ENCODE results near the gene GPRIN1.

Gene GPRIN1

DNA sequence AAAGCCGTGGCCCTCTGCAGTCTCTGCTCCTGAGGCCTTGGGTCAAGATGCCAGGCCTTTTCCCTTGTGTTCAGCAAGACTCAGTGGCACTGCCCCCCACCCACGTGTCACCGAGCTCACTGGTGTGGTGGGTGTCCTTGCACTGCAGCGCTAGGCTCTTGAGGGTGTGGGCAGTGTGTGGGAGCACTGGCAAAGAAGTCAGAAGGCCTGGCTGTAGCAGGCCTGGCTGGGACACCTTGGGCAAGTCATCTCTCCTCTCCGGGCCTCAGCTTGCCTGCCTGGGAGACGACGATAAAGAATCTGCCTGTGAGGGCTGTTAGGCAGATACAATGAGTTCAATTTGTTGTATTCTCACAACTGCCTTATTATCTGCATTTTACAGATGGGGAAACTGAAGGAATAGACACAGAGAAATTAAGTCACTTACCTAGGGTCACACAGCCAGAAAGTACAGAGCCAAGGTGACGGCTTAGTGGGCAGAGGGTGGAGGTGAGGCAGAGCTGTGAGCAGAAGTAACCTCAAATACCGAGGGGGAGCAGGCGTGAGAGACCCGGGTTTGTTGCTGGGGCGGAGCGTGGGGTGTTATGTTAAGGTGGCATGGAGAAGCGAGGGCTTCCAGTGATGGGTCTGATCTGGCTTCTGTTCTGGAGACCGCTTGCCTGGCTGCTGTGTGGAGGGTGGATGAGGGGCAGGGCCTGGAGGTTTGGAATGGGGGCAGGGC is 38.7 kb upstream of the GPRIN1 start:
- Histone ChIP-seq H3K4me1 (ENCODE audit: control insufficient read depth, insufficient read depth, low read length) (peaks cover 30% of the 10 kb centered on the region), H3K36me3 (ENCODE audit: insufficient read depth, low read length) (peaks cover 1% of the 10 kb centered on the region), H3K27me3 (ENCODE audit: control insufficient read depth, insufficient read depth, low read length) (no peaks in the 10 kb centered on the region), H3K4me3 (ENCODE audit: low read length) (peak overlapping the region; percentile 99), H3K4me2 (ENCODE audit: low read length) (peak overlapping the region; percentile 98), H3K9ac (ENCODE audit: low read depth, low read length) (peak overlapping the region; percentile 98), H3K9me3 (replicated peaks; ENCODE audit: low read length) (no peaks in the 10 kb centered on the region)

DNA sequence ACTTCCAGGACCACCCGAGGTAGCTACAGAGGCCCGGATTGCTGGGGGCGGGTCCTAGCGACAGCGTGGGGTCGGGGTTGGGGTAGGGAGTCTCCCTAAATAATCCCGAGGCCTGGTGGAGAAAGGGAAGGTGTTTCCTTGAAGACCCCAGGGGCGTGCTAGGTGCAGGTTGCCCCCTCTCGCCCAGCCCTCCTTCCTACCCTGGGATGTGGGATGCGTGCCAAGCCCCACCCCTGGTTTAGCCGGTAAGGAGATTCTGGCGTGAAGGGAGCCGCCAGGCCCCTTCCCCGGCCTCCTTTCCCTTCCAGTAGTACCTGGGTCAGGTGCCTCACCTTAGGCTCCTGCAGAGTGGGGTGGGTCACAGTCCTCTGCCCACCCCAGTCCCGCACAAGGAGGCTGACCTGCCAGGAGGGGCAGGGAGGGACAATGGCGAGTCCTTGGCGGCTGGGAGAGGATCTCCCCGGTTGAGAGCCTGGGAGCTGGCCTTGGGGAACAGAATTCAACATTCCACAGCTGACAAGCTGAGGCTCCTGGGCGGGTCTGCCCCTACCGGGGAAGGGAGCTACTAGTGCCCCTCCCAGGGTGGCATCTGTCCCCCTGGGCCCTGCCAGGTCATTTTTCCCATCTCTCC is 38.0 kb upstream of the GPRIN1 start:
- Histone ChIP-seq H3K9me3 (replicated peaks; ENCODE audit: low read length) (no peaks in the 10 kb centered on the region), H3K9ac (ENCODE audit: low read depth, low read length) (peak overlapping the region; percentile 98), H3K27me3 (ENCODE audit: control insufficient read depth, insufficient read depth, low read length) (no peaks in the 10 kb centered on the region), H3K4me2 (ENCODE audit: low read length) (peak overlapping the region; percentile 98), H3K4me1 (ENCODE audit: control insufficient read depth, insufficient read depth, low read length) (peaks cover 24% of the 10 kb centered on the region), H3K36me3 (ENCODE audit: insufficient read depth, low read length) (no peaks in the 10 kb centered on the region), H3K4me3 (ENCODE audit: low read length) (peak overlapping the region; percentile 99)

DNA sequence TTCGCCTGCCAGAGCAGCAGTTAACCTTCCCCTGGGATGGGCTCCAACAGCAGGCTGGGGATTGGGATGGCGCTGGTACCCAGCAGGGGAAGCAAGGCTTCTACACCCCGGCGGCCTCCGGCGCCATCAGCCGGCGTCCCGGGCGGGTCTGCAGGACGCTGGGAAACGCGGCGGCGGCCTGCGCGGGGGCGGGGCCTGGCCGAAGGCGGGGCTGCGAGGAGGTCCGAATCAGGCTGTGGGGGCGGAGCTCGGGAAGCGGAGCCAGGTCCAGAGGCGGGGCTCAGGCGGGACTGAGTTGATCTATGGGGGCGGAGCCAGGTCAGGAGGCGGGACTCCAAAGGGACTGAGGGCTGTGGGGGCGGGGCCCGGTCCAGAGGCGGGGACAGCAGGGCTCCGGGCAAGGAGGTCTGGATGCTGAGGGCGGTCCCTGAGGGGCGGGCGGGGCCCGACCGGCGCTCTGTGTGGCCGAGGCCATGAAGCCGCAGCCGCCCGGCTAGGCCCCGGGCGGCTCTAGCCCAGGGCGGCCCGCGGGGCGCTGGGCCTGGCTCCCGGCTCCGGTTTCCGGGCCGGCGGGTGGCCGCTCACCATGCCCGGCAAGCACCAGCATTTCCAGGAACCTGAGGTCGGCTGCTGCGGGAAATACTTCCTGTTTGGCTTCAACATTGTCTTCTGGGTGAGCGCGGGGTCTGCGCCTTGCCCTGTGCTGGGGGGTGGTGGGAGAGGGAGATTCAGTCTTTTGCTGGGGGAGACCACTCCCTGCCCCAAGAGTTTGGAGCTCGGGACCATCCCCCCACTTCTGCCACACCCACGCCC is 37.3 kb upstream of the GPRIN1 start, which contains the start of gene TSPAN17:
TSS of gene TSPAN17 (plus strand) at position 455 of the 813 bp plus-strand sequence. CDS start at position 587, 132 bp downstream.
- peak within 1 kb of the TSS; percentile 98 for H3K9ac ChIP-seq (ENCODE audit: low read depth, low read length)
- peak within 1 kb of the TSS; percentile 98 for H3K4me2 ChIP-seq (ENCODE audit: low read length)
- peak within 1 kb of the TSS; percentile 99 for H3K4me3 ChIP-seq (ENCODE audit: low read length)
- H3K27me3 ChIP-seq (ENCODE audit: control insufficient read depth, insufficient read depth, low read length), result no peaks in the 10 kb centered on the region
- H3K36me3 ChIP-seq (ENCODE audit: insufficient read depth, low read length), result no peaks in the 10 kb centered on the region
- peaks cover 18% of the 10 kb centered on the region for H3K4me1 ChIP-seq (ENCODE audit: control insufficient read depth, insufficient read depth, low read length)
- H3K9me3 ChIP-seq (replicated peaks; ENCODE audit: low read length), result no peaks in the 10 kb centered on the region

DNA sequence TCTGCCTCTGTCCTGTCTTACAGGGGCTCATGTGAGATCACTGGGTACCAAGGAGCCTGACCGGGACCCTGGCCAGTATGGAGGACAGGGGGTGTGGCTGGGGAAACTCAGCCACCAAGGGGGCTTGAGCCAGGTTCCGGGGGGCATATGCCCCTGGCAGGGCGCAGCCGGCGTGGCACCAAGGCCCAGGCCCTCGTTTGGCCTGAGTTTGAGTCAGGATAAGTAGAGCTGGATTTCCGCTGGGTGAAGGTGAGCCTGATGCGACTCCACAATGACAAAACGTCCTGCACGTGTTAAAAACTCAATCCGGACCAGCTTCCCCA is 36.7 kb upstream of the GPRIN1 start:
- Histone ChIP-seq H3K4me2 (ENCODE audit: low read length) (peak overlapping the region; percentile 81), H3K4me1 (ENCODE audit: control insufficient read depth, insufficient read depth, low read length) (peaks cover 18% of the 10 kb centered on the region), H3K36me3 (ENCODE audit: insufficient read depth, low read length) (no peaks in the 10 kb centered on the region), H3K9me3 (replicated peaks; ENCODE audit: low read length) (no peaks in the 10 kb centered on the region), H3K4me3 (ENCODE audit: low read length) (peak overlapping the region; percentile 60), H3K27me3 (ENCODE audit: control insufficient read depth, insufficient read depth, low read length) (no peaks in the 10 kb centered on the region), H3K9ac (ENCODE audit: low read depth, low read length) (peak overlapping the region; percentile 57)

DNA sequence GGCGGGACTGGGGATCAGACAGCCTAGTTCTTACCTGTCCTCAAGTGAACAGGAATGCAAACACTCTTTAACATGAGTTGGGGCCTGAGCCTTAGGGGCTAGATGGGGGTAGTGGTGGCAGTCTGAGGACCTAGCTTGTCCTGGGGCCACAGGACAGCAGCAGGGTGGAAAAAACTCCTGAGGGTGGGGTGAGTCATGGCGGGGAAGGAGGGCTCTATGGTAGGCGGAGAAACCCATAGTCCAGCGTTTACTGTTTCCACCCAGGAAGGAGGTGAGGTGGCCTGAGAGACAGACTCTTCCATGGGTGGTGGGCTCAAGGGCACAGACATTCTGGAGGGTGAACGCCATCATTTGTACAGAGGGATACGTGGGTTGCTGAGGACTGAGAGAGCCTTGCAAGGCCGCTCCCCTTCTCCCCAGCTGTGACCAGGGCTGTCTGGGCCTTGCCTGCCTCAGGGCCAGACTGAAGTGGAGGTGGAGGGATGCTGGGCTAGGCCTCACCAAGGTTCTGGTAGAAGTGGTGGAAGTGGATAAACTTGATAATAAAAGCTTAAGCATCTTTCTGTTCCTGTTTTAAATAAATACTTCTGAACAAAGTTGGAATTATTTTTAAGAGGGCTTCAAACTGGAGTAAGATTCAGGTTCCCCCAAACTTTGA is 36.2 kb upstream of the GPRIN1 start:
- H3K4me3 ChIP-seq (ENCODE audit: low read length), result no peak overlapping the region
- H3K9ac ChIP-seq (ENCODE audit: low read depth, low read length), result peak overlapping the region; percentile 57
- H3K36me3 ChIP-seq (ENCODE audit: insufficient read depth, low read length), result no peaks in the 10 kb centered on the region
- peaks cover 18% of the 10 kb centered on the region for H3K4me1 ChIP-seq (ENCODE audit: control insufficient read depth, insufficient read depth, low read length)
- peak overlapping the region; percentile 81 for H3K4me2 ChIP-seq (ENCODE audit: low read length)
- H3K9me3 ChIP-seq (replicated peaks; ENCODE audit: low read length), result no peaks in the 10 kb centered on the region
- H3K27me3 ChIP-seq (ENCODE audit: control insufficient read depth, insufficient read depth, low read length), result no peaks in the 10 kb centered on the region

DNA sequence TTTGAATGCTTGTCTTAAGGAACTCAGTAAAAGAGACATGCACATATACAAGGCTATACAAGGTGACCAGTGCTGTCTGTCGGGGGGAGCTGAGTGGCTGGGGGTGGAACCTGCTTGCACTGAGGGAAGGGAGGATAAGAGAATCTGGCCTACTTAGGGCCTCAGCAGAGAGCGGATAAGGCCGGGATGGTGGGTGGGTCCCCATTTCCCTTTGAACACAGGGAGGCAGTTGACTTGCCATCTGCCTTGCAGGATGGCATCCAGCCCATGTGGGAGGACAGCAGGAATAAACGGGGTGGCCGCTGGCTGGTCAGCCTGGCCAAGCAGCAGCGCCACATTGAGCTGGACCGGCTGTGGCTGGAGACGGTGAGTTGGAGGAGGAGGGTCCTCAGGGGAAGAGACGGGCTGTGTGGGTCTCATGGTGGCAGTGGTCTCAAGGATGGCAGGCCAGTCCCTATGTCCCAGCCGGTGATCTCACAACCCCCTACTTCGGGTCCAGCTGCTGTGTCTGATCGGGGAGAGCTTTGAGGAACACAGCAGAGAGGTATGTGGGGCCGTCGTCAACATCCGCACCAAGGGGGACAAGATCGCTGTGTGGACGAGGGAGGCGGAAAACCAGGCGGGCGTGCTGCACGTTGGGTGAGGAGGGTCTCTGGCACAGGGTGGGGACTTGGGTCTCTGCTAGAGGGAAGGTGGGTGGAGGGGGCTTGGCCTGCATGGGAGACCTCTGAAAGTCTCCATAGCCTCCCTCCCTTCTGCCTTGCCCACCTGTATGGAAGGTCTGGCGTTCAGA is 35.1 kb upstream of the GPRIN1 start:
- no peaks in the 10 kb centered on the region for H3K36me3 ChIP-seq (ENCODE audit: insufficient read depth, low read length)
- no peak overlapping the region for H3K4me2 ChIP-seq (ENCODE audit: low read length)
- peaks cover 16% of the 10 kb centered on the region for H3K4me1 ChIP-seq (ENCODE audit: control insufficient read depth, insufficient read depth, low read length)

DNA sequence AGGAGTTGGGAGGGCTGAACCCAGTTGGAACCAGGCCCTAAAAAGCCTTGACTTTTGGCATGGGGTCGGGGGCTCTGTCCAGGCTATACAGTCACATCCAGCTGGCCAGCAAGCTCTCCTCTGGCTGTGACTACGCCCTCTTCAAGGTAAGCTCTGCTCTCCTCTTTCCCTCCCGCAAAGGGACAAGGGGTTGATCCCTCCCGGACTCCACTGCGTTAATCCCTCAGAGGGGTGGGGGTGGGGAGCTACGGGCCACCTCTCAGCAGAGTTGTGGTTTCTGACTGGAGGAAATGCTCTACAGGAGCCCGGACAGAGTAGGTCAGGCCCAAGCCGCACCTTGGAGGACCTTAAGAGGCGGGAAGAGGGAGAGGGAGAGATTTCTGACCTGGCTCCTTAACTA is 34.3 kb upstream of the GPRIN1 start:
- Histone ChIP-seq H3K9me3 (replicated peaks; ENCODE audit: low read length) (no peaks in the 10 kb centered on the region), H3K9ac (ENCODE audit: low read depth, low read length) (no peak overlapping the region), H3K4me1 (ENCODE audit: control insufficient read depth, insufficient read depth, low read length) (peaks cover 16% of the 10 kb centered on the region), H3K36me3 (ENCODE audit: insufficient read depth, low read length) (no peaks in the 10 kb centered on the region), H3K4me2 (ENCODE audit: low read length) (no peak overlapping the region), H3K4me3 (ENCODE audit: low read length) (no peak overlapping the region), H3K27me3 (ENCODE audit: control insufficient read depth, insufficient read depth, low read length) (no peaks in the 10 kb centered on the region)

More for the DNA sequence above, 35.1 kb upstream of the GPRIN1 start:
- Histone ChIP-seq H3K4me3 (ENCODE audit: low read length) (no peak overlapping the region), H3K27me3 (ENCODE audit: control insufficient read depth, insufficient read depth, low read length) (no peaks in the 10 kb centered on the region), H3K9ac (ENCODE audit: low read depth, low read length) (no peak overlapping the region), H3K9me3 (replicated peaks; ENCODE audit: low read length) (no peaks in the 10 kb centered on the region)

DNA sequence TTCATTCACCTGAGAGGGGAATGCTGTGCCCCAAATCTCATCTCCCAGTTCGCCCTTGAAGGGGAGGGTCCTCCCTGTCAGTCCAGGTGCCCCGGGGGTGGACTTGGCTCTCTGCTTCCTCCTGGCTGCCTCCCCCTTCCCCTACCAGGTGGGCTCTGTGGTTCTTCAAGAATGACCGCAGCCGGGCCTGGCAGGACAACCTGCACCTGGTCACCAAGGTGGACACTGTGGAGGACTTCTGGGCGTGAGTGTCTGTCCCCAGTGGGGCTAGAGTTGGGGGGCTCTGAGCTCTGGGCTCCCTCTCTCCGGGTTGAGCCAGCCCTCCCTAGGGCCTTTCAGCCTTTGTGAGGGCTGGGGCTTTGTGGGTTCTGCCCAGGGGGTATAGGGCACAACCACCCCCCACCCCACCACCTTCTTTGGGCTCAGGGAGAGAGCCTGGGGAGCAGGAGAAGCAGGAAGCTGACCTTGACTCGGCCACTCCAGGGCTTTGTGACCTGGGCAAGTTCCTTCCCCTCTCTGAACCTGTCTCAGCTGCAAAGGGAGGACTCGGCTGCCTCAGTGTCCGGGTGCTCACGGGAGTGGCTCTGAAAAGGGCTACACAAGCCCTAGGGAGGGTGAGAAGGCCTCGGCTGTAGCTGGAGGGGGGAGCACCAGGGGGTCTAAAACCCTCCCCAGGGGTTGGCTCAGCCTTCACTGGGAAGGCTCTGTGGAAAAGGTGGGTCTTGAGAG is 33.7 kb upstream of the GPRIN1 start:
- H3K9me3 ChIP-seq (replicated peaks; ENCODE audit: low read length), result no peaks in the 10 kb centered on the region
- peaks cover 13% of the 10 kb centered on the region for H3K4me1 ChIP-seq (ENCODE audit: control insufficient read depth, insufficient read depth, low read length)
- H3K4me2 ChIP-seq (ENCODE audit: low read length), result no peak overlapping the region
- no peak overlapping the region for H3K4me3 ChIP-seq (ENCODE audit: low read length)
- no peaks in the 10 kb centered on the region for H3K27me3 ChIP-seq (ENCODE audit: control insufficient read depth, insufficient read depth, low read length)
- no peak overlapping the region for H3K9ac ChIP-seq (ENCODE audit: low read depth, low read length)
- H3K36me3 ChIP-seq (ENCODE audit: insufficient read depth, low read length), result no peaks in the 10 kb centered on the region

DNA sequence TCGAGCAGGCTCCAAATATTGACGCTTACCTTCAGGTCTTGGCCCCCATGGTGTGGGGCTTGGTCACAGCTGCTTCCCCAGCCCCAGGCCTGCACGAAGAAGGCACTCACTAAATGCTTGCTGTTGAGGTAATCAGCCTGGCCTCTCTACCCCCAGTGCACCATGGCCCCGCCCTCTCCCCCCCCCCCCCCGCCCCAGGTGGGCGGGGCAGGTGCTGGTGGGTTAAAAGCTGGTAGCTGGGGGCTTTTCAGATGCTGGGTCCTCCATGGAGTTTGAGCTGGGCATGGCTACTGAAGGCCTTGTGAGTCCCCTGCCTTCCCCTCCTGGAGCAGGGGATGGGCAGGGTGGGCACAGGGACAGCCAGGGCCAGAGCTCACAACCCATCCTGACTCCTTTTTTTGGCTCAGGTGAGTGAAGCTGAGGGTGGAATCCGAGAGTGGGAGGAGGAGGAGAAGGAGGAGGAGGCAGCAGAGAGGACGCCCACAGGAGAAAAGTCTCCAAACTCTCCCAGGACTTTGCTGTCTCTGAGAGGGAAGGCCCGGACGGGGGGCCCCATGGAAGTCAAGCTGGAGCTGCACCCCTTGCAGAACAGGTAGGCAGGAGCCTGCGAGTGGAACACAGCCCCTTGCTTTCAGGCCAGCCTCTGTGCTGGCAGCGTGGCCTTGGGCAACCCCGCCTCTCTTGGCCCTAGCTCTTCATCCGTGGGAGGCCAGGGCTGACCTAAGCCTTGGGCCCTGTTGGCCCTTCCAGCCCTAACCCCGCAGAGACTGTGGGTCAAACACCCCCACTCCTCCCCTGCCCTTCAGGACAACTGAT is 32.9 kb upstream of the GPRIN1 start:
- H3K4me3 ChIP-seq (ENCODE audit: low read length), result no peak overlapping the region
- H3K36me3 ChIP-seq (ENCODE audit: insufficient read depth, low read length), result no peaks in the 10 kb centered on the region
- no peaks in the 10 kb centered on the region for H3K9me3 ChIP-seq (replicated peaks; ENCODE audit: low read length)
- H3K4me1 ChIP-seq (ENCODE audit: control insufficient read depth, insufficient read depth, low read length), result peaks cover 5% of the 10 kb centered on the region
- no peak overlapping the region for H3K9ac ChIP-seq (ENCODE audit: low read depth, low read length)
- no peak overlapping the region for H3K4me2 ChIP-seq (ENCODE audit: low read length)
- H3K27me3 ChIP-seq (ENCODE audit: control insufficient read depth, insufficient read depth, low read length), result peaks cover 7% of the 10 kb centered on the region

DNA sequence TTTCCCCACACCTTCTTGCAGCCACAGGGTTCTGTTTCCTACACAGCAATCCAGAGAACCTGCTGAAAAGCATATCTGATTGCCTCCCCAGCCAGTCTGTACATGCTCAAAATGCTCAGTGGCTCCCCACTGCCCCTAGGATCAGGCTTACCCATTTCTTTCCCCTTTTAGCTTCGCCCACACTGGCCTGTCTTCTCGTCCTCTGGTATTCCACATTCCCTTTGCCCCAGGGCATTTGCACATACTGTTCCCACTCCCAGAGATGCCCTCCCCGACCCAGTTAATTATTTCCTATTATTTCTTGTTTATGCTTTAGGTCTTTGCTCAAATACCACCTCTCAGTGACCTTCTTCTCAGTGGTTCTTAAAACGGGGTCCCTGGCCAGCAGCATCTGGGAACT is 30.7 kb upstream of the GPRIN1 start:
- no peaks in the 10 kb centered on the region for H3K4me1 ChIP-seq (ENCODE audit: control insufficient read depth, insufficient read depth, low read length)
- H3K36me3 ChIP-seq (ENCODE audit: insufficient read depth, low read length), result no peaks in the 10 kb centered on the region
- H3K9me3 ChIP-seq (replicated peaks; ENCODE audit: low read length), result no peaks in the 10 kb centered on the region
- no peak overlapping the region for H3K4me3 ChIP-seq (ENCODE audit: low read length)
- no peak overlapping the region for H3K9ac ChIP-seq (ENCODE audit: low read depth, low read length)
- H3K27me3 ChIP-seq (ENCODE audit: control insufficient read depth, insufficient read depth, low read length), result peaks cover 26% of the 10 kb centered on the region
- no peak overlapping the region for H3K4me2 ChIP-seq (ENCODE audit: low read length)

All from skeletal muscle satellite cell (primary cell).